Uterus (tissue), 4 donors: Measurements from ENCODE around the gene TNFAIP2. TPM values are rescaled to one million over a fixed set of nuclear protein-coding genes. Genes with fewer than 3 reads are reported as not detected.
"Not testable (repeated sequence)": the region's sequence is repeated elsewhere in the genome, so short reads cannot be mapped to it uniquely, and the experiment has no call there.

Experiments
- DNase-seq, 2 donors: peaks; one replicate each; pipeline ENCODE4 v3.0.0-alpha.2; 2019 to 2020
- H3K27ac ChIP-seq, 2 donors: fragments of 200-600 bp; sonication (generic); 1 replicate in 1 of 2; 2 replicates in 1 of 2; pipeline ENCODE4 v1.5.1; 2016 to 2018
- H3K27me3 ChIP-seq, 2 donors: fragments of 200-600 bp; sonication (generic); one replicate each; pipeline ENCODE4 v1.5.1; 2018 to 2019; ENCODE audit warnings: control low read depth in 1 of 2
- H3K36me3 ChIP-seq, 2 donors: fragments of 200-600 bp; sonication (generic); one replicate each; pipeline ENCODE4 v1.5.1; 2019; ENCODE audit warnings: control low read depth in 1 of 2
- H3K4me1 ChIP-seq, 2 donors: fragments of 200-600 bp; sonication (generic); one replicate each; pipeline ENCODE4 v1.5.1; 2018 to 2019; ENCODE audit warnings: control low read depth in 1 of 2
- H3K4me3 ChIP-seq, 2 donors: fragments of 200-600 bp; sonication (generic); 1 replicate in 1 of 2; 2 replicates in 1 of 2; pipeline ENCODE4 v1.5.1; 2018 to 2019; ENCODE audit warnings: mild to moderate bottlenecking in 1 of 2
- H3K9me3 ChIP-seq, 2 donors: fragments of 200-600 bp; sonication (generic); one replicate each; pipeline ENCODE4 v1.5.1; 2019; ENCODE audit warnings: control low read depth in 1 of 2
- CTCF ChIP-seq, 4 experiments: fragments of 200-600 bp in 2 of 4; fragments of 450-650 bp in 2 of 4; sonication (generic) in 2 of 4; IDR thresholded peaks; one replicate each; pipeline ENCODE4 v1.5.1; 2016 to 2019; ENCODE audit warnings: antibody characterized with exemption in 4 of 4, mild to moderate bottlenecking in 2 of 4, moderate library complexity in 1 of 4
- POLR2A ChIP-seq, 2 donors: fragments of 450-650 bp; IDR thresholded peaks; one replicate each; pipeline ENCODE4 v1.6.1; 2016; ENCODE audit warnings: antibody characterized with exemption in 2 of 2, mild to moderate bottlenecking in 1 of 2, moderate library complexity in 1 of 2
- intact Hi-C: fragments of 100-400 bp; cut with DNase I; formaldehyde crosslinking; loops from one replicate; pipeline ENCODE4 v1.15.1; 2023; ENCODE audit warnings: low total_unique reads
- total RNA-seq, 4 donors: library from RNA; depleted of rRNA in 3 of 4; stranded (reverse); fragments of >200 nt in 3 of 4; gene quantifications; one replicate each; pipeline versions ENCODE4 v1.1.0 to v1.2.4, GENCODE V29; 2014 to 2023
- donor health status: DM: yes; HTN: yes; CAD: no.

Gene TNFAIP2
- total RNA-seq, 4 donors from 2014 or later = 29.4 to 81.4 (median 60.6) TPM

- H3K36me3 ChIP-seq = no peaks in the 10 kb centered on the region
- H3K27me3 ChIP-seq = no peaks in the 10 kb centered on the region
- H3K4me1 ChIP-seq = no peaks in the 10 kb centered on the region
- peaks cover 0 to 6% of the 10 kb centered on the region in 2 donors for H3K9me3 ChIP-seq
- no peak overlapping the region for H3K27ac ChIP-seq
- no peak for TF ChIP-seq CTCF (IDR thresholded peaks at IDR 0.05)
- no peak for TF ChIP-seq POLR2A (IDR thresholded peaks at IDR 0.05)
- intact Hi-C loops = no loop called here
- DNase-seq = no peak
- H3K4me3 ChIP-seq = no peak overlapping the region
Observed at GRCh38 chr14:103172921-103173320, 49.7 kb downstream of the TNFAIP2 start.

GRCh38 chr14:103173887-103174286, 50.6 kb downstream of the TNFAIP2 start:
- H3K4me3 ChIP-seq, H3K4me1 ChIP-seq, H3K36me3 ChIP-seq, intact Hi-C loops, H3K9me3 ChIP-seq, H3K27ac ChIP-seq, H3K27me3 ChIP-seq, DNase-seq: not testable (repeated sequence)

GRCh38 chr14:103176176-103176575, 52.9 kb downstream of the TNFAIP2 start:
- H3K36me3 ChIP-seq, H3K4me3 ChIP-seq, intact Hi-C loops, DNase-seq, H3K27me3 ChIP-seq, H3K27ac ChIP-seq, H3K9me3 ChIP-seq, H3K4me1 ChIP-seq: not testable (repeated sequence)

- DNase-seq = no peak
- no peaks in the 10 kb centered on the region for H3K4me1 ChIP-seq
- H3K9me3 ChIP-seq = peaks cover 0 to 6% of the 10 kb centered on the region in 2 donors
- no peak overlapping the region for H3K4me3 ChIP-seq
- no peaks in the 10 kb centered on the region for H3K36me3 ChIP-seq
- no peak for TF ChIP-seq CTCF (IDR thresholded peaks at IDR 0.05)
- TF ChIP-seq POLR2A (IDR thresholded peaks at IDR 0.05) = no peak
- no peaks in the 10 kb centered on the region for H3K27me3 ChIP-seq
- intact Hi-C loops = no loop called here
- no peak overlapping the region for H3K27ac ChIP-seq
Observed at GRCh38 chr14:103177376-103177775, 54.1 kb downstream of the TNFAIP2 start.

GRCh38 chr14:103178521-103178920, 55.3 kb downstream of the TNFAIP2 start:
- Histone ChIP-seq H3K36me3 (no peaks in the 10 kb centered on the region), H3K9me3 (peaks cover 0 to 6% of the 10 kb centered on the region in 2 donors), H3K4me3 (no peak overlapping the region), H3K27me3 (no peaks in the 10 kb centered on the region), H3K27ac (no peak overlapping the region), H3K4me1 (no peaks in the 10 kb centered on the region)
- no peak for TF ChIP-seq CTCF (IDR thresholded peaks at IDR 0.05)
- TF ChIP-seq POLR2A (IDR thresholded peaks at IDR 0.05) = no peak
- intact Hi-C loops = no loop called here
- no peak for DNase-seq

GRCh38 chr14:103179094-103179493, 55.8 kb downstream of the TNFAIP2 start:
- intact Hi-C loops = no loop called here
- no peak overlapping the region for H3K4me3 ChIP-seq
- H3K4me1 ChIP-seq = no peaks in the 10 kb centered on the region
- DNase-seq = no peak
- H3K36me3 ChIP-seq = no peaks in the 10 kb centered on the region
- H3K27me3 ChIP-seq = no peaks in the 10 kb centered on the region
- peaks cover 0 to 1% of the 10 kb centered on the region in 2 donors for H3K9me3 ChIP-seq
- no peak overlapping the region for H3K27ac ChIP-seq
- TF ChIP-seq CTCF (IDR thresholded peaks at IDR 0.05) (no peak), POLR2A (IDR thresholded peaks at IDR 0.05) (no peak)
